K562 (cell line): ENCODE results near the gene SLC9A1. TPM values are rescaled to one million over a fixed set of nuclear protein-coding genes. Genes with fewer than 3 reads are reported as not detected.

Experiments used
- ARID1B ChIP-seq: fragments of 450-650 bp; IDR thresholded peaks from 2 replicates; pipeline ENCODE4 v1.6.1; 2016; ENCODE audit warnings: antibody characterized with exemption, mild to moderate bottlenecking, inconsistent platforms
- ATF1 ChIP-seq, 2 experiments: fragments of 450-650 bp in 1 of 2; IDR thresholded peaks; 2 replicates each; pipeline ENCODE4 v1.6.1; 2016; ENCODE audit warnings: missing compliant biosample characterization in 1 of 2, missing genetic modification characterization in 1 of 2
- ATF3 ChIP-seq, 2 experiments: fragments of 450-650 bp in 1 of 2; sonication (generic) in 1 of 2; formaldehyde crosslinking in 1 of 2; IDR thresholded peaks in 1 of 2; conservative IDR thresholded peaks in 1 of 2; 2 replicates each; pipeline versions ENCODE4 v1.6.1 to v1.8.1; 2016 to 2023; ENCODE audit warnings: mild to moderate bottlenecking in 2 of 2, moderate library complexity in 2 of 2, inconsistent platforms in 1 of 2, missing genetic modification reagents in 1 of 2
- C11orf30 ChIP-seq: fragments of 450-650 bp; IDR thresholded peaks from 2 replicates; pipeline ENCODE4 v1.6.1; 2016; ENCODE audit warnings: low read depth, mild to moderate bottlenecking
- CGGBP1 ChIP-seq: fragments of 250-450 bp; sonication (Bioruptor Pico); IDR thresholded peaks from 2 replicates; pipeline ENCODE4 v1.9.0; 2021; ENCODE audit warnings: mild to moderate bottlenecking
- DMBX1 ChIP-seq: fragments of 250-450 bp; sonication (Bioruptor Pico); IDR thresholded peaks from 2 replicates; pipeline ENCODE4 v1.8.0; 2022; ENCODE audit warnings: inconsistent platforms, mild to moderate bottlenecking, moderate library complexity, borderline replicate concordance
- EP400 ChIP-seq: fragments of 450-650 bp; IDR thresholded peaks from 2 replicates; pipeline ENCODE4 v1.6.1; 2017; ENCODE audit warnings: antibody characterized with exemption, mild to moderate bottlenecking, moderate library complexity
- ETV6 ChIP-seq, 3 experiments: fragments of 150-350 bp in 1 of 3; sonication (generic) in 1 of 3; formaldehyde crosslinking in 1 of 3; IDR thresholded peaks; 2 replicates each; pipeline versions ENCODE4 v1.6.1 to v1.8.0; 2014 to 2022; ENCODE audit warnings: borderline replicate concordance in 2 of 3, low read depth in 2 of 3, antibody characterized with exemption in 1 of 3, low read length in 1 of 3, mild to moderate bottlenecking in 1 of 3, missing genetic modification reagents in 1 of 3
- PML ChIP-seq: IDR thresholded peaks from 2 replicates; pipeline ENCODE4 v1.6.1; 2012; ENCODE audit warnings: low read length, inconsistent platforms
- SMAD3 ChIP-seq: fragments of 450-650 bp; formaldehyde crosslinking; conservative IDR thresholded peaks from 2 replicates; pipeline ENCODE4 v1.4.0; 2020; ENCODE audit warnings: mild to moderate bottlenecking
- SMARCB1 ChIP-seq: IDR thresholded peaks from 2 replicates; pipeline ENCODE4 v1.6.1; 2011; ENCODE audit warnings: improper control_type of control experiment, low read depth; ENCODE audit not compliant: insufficient read length
- UBTF ChIP-seq, 2 experiments: IDR thresholded peaks; 2 replicates each; pipeline ENCODE4 v1.6.1; 2012; ENCODE audit warnings: improper control_type of control experiment in 2 of 2, low read depth in 2 of 2, low read length in 2 of 2, borderline replicate concordance in 1 of 2
- USF1 ChIP-seq: sonication (generic); formaldehyde crosslinking; IDR thresholded peaks from 2 replicates; pipeline ENCODE4 v1.9.0; 2022; ENCODE audit warnings: mild to moderate bottlenecking, missing genetic modification reagents
- ZFP1 ChIP-seq: fragments of 450-650 bp; formaldehyde crosslinking; IDR thresholded peaks from 2 replicates; pipeline ENCODE4 v1.4.0; 2020; ENCODE audit warnings: mild to moderate bottlenecking, mixed read lengths
- ZFX ChIP-seq: sonication (generic); formaldehyde crosslinking; IDR thresholded peaks from 2 replicates; pipeline ENCODE4 v1.8.0; 2022; ENCODE audit warnings: mild to moderate bottlenecking, missing genetic modification reagents, moderate library complexity
- ZNF609 ChIP-seq: sonication (generic); formaldehyde crosslinking; IDR thresholded peaks from 2 replicates; pipeline ENCODE4 v1.8.1; 2023; ENCODE audit warnings: missing genetic modification reagents, mild to moderate bottlenecking, borderline replicate concordance
- ZNF785 ChIP-seq: fragments of 250-450 bp; sonication (Bioruptor Pico); IDR thresholded peaks from 2 replicates; pipeline ENCODE4 v1.4.0; 2020; ENCODE audit warnings: mild to moderate bottlenecking
- polyA plus RNA-seq, 8 experiments: library from polyadenylated mRNA; depleted of rRNA in 4 of 8; stranded (reverse) in 5 of 8; unstranded in 3 of 8; fragments of >200 nt; fragmentation: Nextera tagmentation in 2 of 8; fragmentation: Illumina TruSeq in 1 of 8; extraction: Ambion mirVana in 2 of 8; extraction: Trizol in 1 of 8; gene quantifications; 2 replicates each; pipeline versions ENCODE4 v1.2.1 to v1.2.3, GENCODE V29; 2011 to 2014; ENCODE audit warnings: inconsistent platforms in 1 of 8, missing spikeins in 1 of 8
- total RNA-seq, 7 experiments: library from RNA; depleted of rRNA in 6 of 7; stranded (reverse); fragments of >200 nt in 6 of 7; fragmentation: Illumina TruSeq in 2 of 7; extraction: Trizol in 2 of 7; gene quantifications; 2 replicates each; pipeline versions ENCODE4 v1.2.1 to v1.2.3, GENCODE V29; 2011 to 2021; ENCODE audit warnings: low replicate concordance in 1 of 7

SLC9A1 gene
- total and polyA plus RNA-seq, 9 of the 15 experiments (the other 6 are each of a cell fraction or from before 2014, with no cell fraction given) = 0.59 to 14.4 (median 2.0) TPM

- TF ChIP-seq ZNF609 (no peak), EP400 (no peak), ZNF785 (CRISPR knock-in tag) (no peak), ATF3 (IDR thresholded peaks at IDR 0.05) (peak; percentile 74), ATF3 (CRISPR knock-in tag; conservative IDR thresholded peaks at IDR 0.05) (no peak), ZFX (no peak; the same call in 1 of the 2 replicates), UBTF (IDR thresholded peaks at IDR 0.05; ENCODE audit: borderline replicate concordance in 1 of 2, low read depth in 2 of 2, low read length in 2 of 2) (peak in 1 of 2 experiments; percentile 86; a peak in 2 of 4 replicates), C11orf30 (peak; percentile 94), USF1 (no peak), ZFP1 (CRISPR knock-in tag) (no peak), CGGBP1 (CRISPR knock-in tag) (no peak), ETV6 (IDR thresholded peaks at IDR 0.05; ENCODE audit: borderline replicate concordance in 1 of 2, low read depth in 2 of 2, low read length in 1 of 2) (no peak), ETV6 (CRISPR knock-in tag; IDR thresholded peaks at IDR 0.05; ENCODE audit: borderline replicate concordance) (no peak), SMARCB1 (no peak), ARID1B (peak; percentile 79), PML (no peak), SMAD3 (CRISPR knock-in tag) (no peak), ATF1 (CRISPR knock-in tag; IDR thresholded peaks at IDR 0.05) (no peak), ATF1 (tag; IDR thresholded peaks at IDR 0.05) (no peak), DMBX1 (CRISPR knock-in tag) (no peak)
These were observed 9.0 kb downstream of the SLC9A1 start (continued) for GRCh38 chr1:27145934-27146354.
